Endodermal cell (in vitro differentiated cells): ENCODE results near the gene IGSF5. TPM values are rescaled to one million over a fixed set of nuclear protein-coding genes. Genes with fewer than 3 reads are reported as not detected.

Source experiments
- DNase-seq: peaks from one replicate; pipeline ENCODE4 v3.0.0-alpha.2; 2017
- H3K27ac ChIP-seq: 2 replicates; pipeline ENCODE4 v1.5.1; 2013; ENCODE audit warnings: mild to moderate bottlenecking, low read depth, low read length, moderate library complexity
- H3K27me3 ChIP-seq: 2 replicates; pipeline ENCODE4 v1.6.1; 2013; ENCODE audit warnings: mild to moderate bottlenecking, low read length, moderate library complexity; ENCODE audit not compliant: insufficient read depth, control insufficient read depth, poor library complexity, severe bottlenecking
- H3K36me3 ChIP-seq: 2 replicates; pipeline ENCODE4 v1.7.0; 2013; ENCODE audit warnings: mild to moderate bottlenecking, low read length, moderate library complexity; ENCODE audit not compliant: control insufficient read depth, insufficient read depth
- H3K4me1 ChIP-seq: one replicate; pipeline ENCODE4 v1.7.0; 2013; ENCODE audit warnings: low read length; ENCODE audit not compliant: control insufficient read depth, insufficient read depth
- H3K4me3 ChIP-seq: 2 replicates; pipeline ENCODE4 v1.5.1; 2013; ENCODE audit warnings: mild to moderate bottlenecking, low read length, moderate library complexity
- H3K9ac ChIP-seq: 2 replicates; pipeline ENCODE4 v1.6.1; 2013; ENCODE audit warnings: mild to moderate bottlenecking, low read length, moderate library complexity; ENCODE audit not compliant: poor library complexity, severe bottlenecking; ENCODE audit errors: extremely low read depth
- H3K9me3 ChIP-seq: 2 replicates; pipeline ENCODE4 v1.6.1; 2013; ENCODE audit warnings: mild to moderate bottlenecking, low read length, moderate library complexity; ENCODE audit not compliant: control insufficient read depth
- H3K27ac Mint-ChIP-seq: 2 replicates; pipeline ENCODE4 v1.8.0; 2020; ENCODE audit warnings: mixed read lengths
- H3K27me3 Mint-ChIP-seq: 2 replicates; pipeline ENCODE4 v1.8.0; 2021; ENCODE audit warnings: mild to moderate bottlenecking, mixed read lengths; ENCODE audit not compliant: insufficient read depth
- H3K36me3 Mint-ChIP-seq: 2 replicates; pipeline ENCODE4 v1.8.0; 2020; ENCODE audit warnings: low read depth, mixed read lengths
- H3K4me1 Mint-ChIP-seq: 2 replicates; pipeline ENCODE4 v1.8.0; 2020; ENCODE audit warnings: mixed read lengths
- H3K4me3 Mint-ChIP-seq: 2 replicates; pipeline ENCODE4 v1.8.0; 2020; ENCODE audit warnings: mild to moderate bottlenecking, moderate library complexity, mixed read lengths
- H3K9me3 Mint-ChIP-seq: 2 replicates; pipeline ENCODE4 v1.8.0; 2020; ENCODE audit warnings: mild to moderate bottlenecking, mixed read lengths
- CTCF ChIP-seq: fragments of 200-600 bp; sonication (generic); conservative IDR thresholded peaks from 2 replicates; pipeline ENCODE4 v1.5.0; 2021; ENCODE audit warnings: antibody characterized with exemption, mild to moderate bottlenecking
- WGBS, 2 experiments: methylation state at CpG; one replicate each; pipeline versions ENCODE4 v1.1.5 to v1.1.7; 2013; ENCODE audit warnings: missing lambda C conversion rate in 2 of 2, mixed read lengths in 1 of 2; ENCODE audit not compliant: insufficient coverage in 1 of 2, insufficient read length in 1 of 2; 5-methylcytosine and 5-hydroxymethylcytosine counted together
- total RNA-seq, 2 donors: library from RNA; stranded (reverse); fragmentation: NEBNext Ultra II Directional in 1 of 2; extraction: Animal tissue kit (Norgen Biotek cat#: 25700) in 1 of 2; gene quantifications; 2 replicates in 1 of 2; 3 replicates in 1 of 2; pipeline ENCODE4 v1.2.1, GENCODE V29; 2021

The IGSF5 gene
- total RNA-seq, 2 donors from 2014 or later = 0.77 to 0.81 TPM

- Mint-ChIP-seq H3K9me3 (peaks cover 2% of the 10 kb centered on the region), H3K27ac (no peak overlapping the region), H3K27me3 (no peaks in the 10 kb centered on the region), H3K4me1 (no peaks in the 10 kb centered on the region), H3K36me3 (no peaks in the 10 kb centered on the region), H3K4me3 (no peak overlapping the region)
- Histone ChIP-seq H3K27me3 (no peaks in the 10 kb centered on the region), H3K27ac (no peak overlapping the region), H3K4me3 (no peak overlapping the region), H3K9ac (no peak overlapping the region), H3K9me3 (no peaks in the 10 kb centered on the region), H3K4me1 (no peaks in the 10 kb centered on the region), H3K36me3 (no peaks in the 10 kb centered on the region)
- DNase-seq = no peak
- 92% methylated on average over 2 of the region's 2 CpGs; no CpG with 5 or more reads in 1 of the 2 experiments for WGBS, 2 experiments
- TF ChIP-seq CTCF = no peak
These were observed 57.2 kb downstream of the IGSF5 start for GRCh38 chr21:39802217-39802616.

- no peaks in the 10 kb centered on the region for H3K36me3 Mint-ChIP-seq
- H3K4me1 ChIP-seq = no peaks in the 10 kb centered on the region
- no peak overlapping the region for H3K4me3 Mint-ChIP-seq
- H3K36me3 ChIP-seq = no peaks in the 10 kb centered on the region
- H3K27ac ChIP-seq = no peak overlapping the region
- no peak overlapping the region for H3K4me3 ChIP-seq
- TF ChIP-seq CTCF = no peak
- H3K9me3 Mint-ChIP-seq = peaks cover 2% of the 10 kb centered on the region
- H3K4me1 Mint-ChIP-seq = no peaks in the 10 kb centered on the region
- H3K27me3 ChIP-seq = no peaks in the 10 kb centered on the region
- H3K9me3 ChIP-seq = no peaks in the 10 kb centered on the region
- no peak for DNase-seq
- WGBS, 2 experiments = 78% methylated on average over 1 of the region's 1 CpG; no CpG with 5 or more reads in 1 of the 2 experiments
- H3K9ac ChIP-seq = no peak overlapping the region
- no peak overlapping the region for H3K27ac Mint-ChIP-seq
- H3K27me3 Mint-ChIP-seq = no peaks in the 10 kb centered on the region
These were observed 58.4 kb downstream of the IGSF5 start for GRCh38 chr21:39803393-39803792.

GRCh38 chr21:39804240-39804639 is 59.3 kb downstream of the IGSF5 start:
- WGBS, 2 experiments = 89 to 100% methylated on average over 1 to 3 of the region's 3 CpGs
- peaks cover 2% of the 10 kb centered on the region for H3K9me3 Mint-ChIP-seq
- H3K36me3 ChIP-seq = no peaks in the 10 kb centered on the region
- H3K36me3 Mint-ChIP-seq = no peaks in the 10 kb centered on the region
- H3K4me3 ChIP-seq = no peak overlapping the region
- no peaks in the 10 kb centered on the region for H3K27me3 Mint-ChIP-seq
- TF ChIP-seq CTCF = no peak
- H3K9ac ChIP-seq = no peak overlapping the region
- no peak overlapping the region for H3K27ac Mint-ChIP-seq
- DNase-seq = no peak
- no peak overlapping the region for H3K27ac ChIP-seq
- no peaks in the 10 kb centered on the region for H3K4me1 ChIP-seq
- H3K9me3 ChIP-seq = no peaks in the 10 kb centered on the region
- H3K4me1 Mint-ChIP-seq = no peaks in the 10 kb centered on the region
- H3K4me3 Mint-ChIP-seq = no peak overlapping the region
- no peaks in the 10 kb centered on the region for H3K27me3 ChIP-seq
